ENCODE measurements around the gene PFKFB3. TPM values are rescaled to one million over a fixed set of nuclear protein-coding genes. Genes with fewer than 3 reads are reported as not detected.

Gene PFKFB3
- polyA plus RNA-seq, 1 experiment: 30.7 TPM

GRCh38 chr10:6274484-6274883 is 71.8 kb downstream of the PFKFB3 start:
- TF ChIP-seq, protein P1, sequence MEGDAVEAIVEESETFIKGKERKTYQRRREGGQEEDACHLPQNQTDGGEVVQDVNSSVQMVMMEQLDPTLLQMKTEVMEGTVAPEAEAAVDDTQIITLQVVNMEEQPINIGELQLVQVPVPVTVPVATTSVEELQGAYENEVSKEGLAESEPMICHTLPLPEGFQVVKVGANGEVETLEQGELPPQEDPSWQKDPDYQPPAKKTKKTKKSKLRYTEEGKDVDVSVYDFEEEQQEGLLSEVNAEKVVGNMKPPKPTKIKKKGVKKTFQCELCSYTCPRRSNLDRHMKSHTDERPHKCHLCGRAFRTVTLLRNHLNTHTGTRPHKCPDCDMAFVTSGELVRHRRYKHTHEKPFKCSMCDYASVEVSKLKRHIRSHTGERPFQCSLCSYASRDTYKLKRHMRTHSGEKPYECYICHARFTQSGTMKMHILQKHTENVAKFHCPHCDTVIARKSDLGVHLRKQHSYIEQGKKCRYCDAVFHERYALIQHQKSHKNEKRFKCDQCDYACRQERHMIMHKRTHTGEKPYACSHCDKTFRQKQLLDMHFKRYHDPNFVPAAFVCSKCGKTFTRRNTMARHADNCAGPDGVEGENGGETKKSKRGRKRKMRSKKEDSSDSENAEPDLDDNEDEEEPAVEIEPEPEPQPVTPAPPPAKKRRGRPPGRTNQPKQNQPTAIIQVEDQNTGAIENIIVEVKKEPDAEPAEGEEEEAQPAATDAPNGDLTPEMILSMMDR (IDR thresholded peaks at IDR 0.05; ENCODE audit: insufficient read depth, low read depth, low read length): no peak

DNA sequence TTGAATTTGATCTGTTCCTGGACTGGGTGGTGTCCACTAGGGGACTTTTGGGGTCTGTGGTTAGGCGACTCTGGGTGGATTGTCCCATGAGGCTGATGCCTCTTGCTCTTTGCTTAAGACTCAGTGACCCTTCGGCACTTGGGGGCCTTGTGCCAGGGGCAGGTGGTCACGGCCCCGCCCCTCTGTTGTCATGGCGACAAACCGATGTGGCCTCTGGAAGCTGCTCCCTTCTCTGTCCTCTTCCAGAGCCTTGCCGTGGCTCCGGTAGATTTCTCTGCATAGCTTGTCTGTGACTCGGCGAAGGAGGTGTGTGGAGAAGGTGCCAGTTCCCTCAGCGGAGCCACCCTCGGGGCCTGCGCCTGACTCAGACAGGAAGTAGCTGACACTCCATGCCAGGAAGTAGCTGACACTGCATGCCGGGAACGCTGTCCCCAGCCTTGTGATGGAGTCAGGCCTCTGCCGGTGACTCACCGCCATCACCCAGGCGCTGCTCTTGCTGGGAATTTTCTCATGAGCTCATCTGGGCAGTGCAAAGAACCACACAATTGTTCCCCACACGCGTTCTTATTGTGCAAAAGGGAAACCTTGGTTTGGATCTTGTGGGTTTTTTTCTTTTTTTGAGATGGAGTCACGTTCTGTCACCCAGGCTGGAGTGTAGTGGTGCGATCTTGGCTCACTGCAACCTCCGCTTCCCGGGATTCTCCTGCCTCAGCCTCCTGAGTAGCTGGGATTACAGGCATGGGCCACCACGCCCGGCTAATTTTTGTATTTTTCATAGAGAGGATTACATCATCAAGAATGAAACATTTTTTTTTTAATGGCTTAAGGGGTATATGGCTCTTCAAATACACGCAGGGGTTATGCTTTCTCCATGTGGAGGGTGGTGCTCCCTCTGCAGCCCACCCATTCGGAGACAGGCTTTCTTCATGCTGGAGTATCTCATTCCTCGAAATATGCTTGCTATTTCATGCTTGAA is 72.6 kb downstream of the PFKFB3 start:
- TF ChIP-seq, protein P1 (IDR thresholded peaks at IDR 0.05; ENCODE audit: insufficient read depth, low read depth, low read length): peak; percentile 20; the same call in 1 of the 2 replicates
- peak; percentile 97 for DNase-seq (ENCODE audit: low read depth)
- POLR2A ChIA-PET: interaction anchor here (0.6 kb wide), 1 partner anchor 53 kb away, joined by 8 read pairs; no protein-coding TSS in a partner anchor
- Histone ChIP-seq H3K4me3 (ENCODE audit: low read depth, low read length) (peak overlapping the region; percentile 2; the same call in 1 of the 2 replicates), H3K36me3 (ENCODE audit: control insufficient read depth, insufficient read depth, low read length) (no peaks in the 10 kb centered on the region), H3K27me3 (ENCODE audit: control insufficient read depth, insufficient read depth, low read length) (no peaks in the 10 kb centered on the region)
- CTCF ChIA-PET: interaction anchor here (1.0 to 1.2 kb wide), 6 partner anchors 10 to 151 kb away, joined by 3 to 7 read pairs (median 3); partner anchors contain the start of gene PFKFB3

More at GRCh38 chr10:6274484-6274883, 71.8 kb downstream of the PFKFB3 start:
- DNase-seq (ENCODE audit: low read depth): no peak
- no peaks in the 10 kb centered on the region for H3K36me3 ChIP-seq (ENCODE audit: control insufficient read depth, insufficient read depth, low read length)
- POLR2A ChIA-PET: no interaction called here
- CTCF ChIA-PET: interaction anchor here (1.1 to 1.2 kb wide), 4 partner anchors 9 to 150 kb away, joined by 3 to 5 read pairs (median 3); no protein-coding TSS in a partner anchor
- H3K4me3 ChIP-seq (ENCODE audit: low read depth, low read length): no peak overlapping the region
- H3K27me3 ChIP-seq (ENCODE audit: control insufficient read depth, insufficient read depth, low read length): no peaks in the 10 kb centered on the region

DNA sequence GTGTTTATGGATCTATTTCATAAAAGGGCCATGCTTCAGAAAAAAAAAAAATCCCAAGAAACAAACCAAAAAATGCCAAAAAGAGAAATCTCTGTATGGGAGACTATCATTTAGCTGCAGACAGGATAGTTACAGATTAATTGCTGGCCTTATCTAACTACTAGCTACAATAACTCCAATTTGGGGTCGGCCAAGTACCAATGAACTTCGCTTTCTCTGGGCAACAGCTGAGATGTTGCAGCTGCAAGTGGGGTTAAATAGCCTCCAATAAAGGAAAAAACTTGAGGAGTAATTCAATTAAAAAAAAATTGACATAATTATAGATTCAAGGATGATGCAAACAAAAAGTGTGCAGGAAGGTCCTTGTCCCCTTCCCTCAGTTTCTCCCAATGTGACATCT is 73.6 kb downstream of the PFKFB3 start:
- H3K4me3 ChIP-seq (ENCODE audit: low read depth, low read length): no peak overlapping the region
- CTCF ChIA-PET: interaction anchor here (0.8 kb wide), 1 partner anchor 15 kb away, joined by 3 read pairs; no protein-coding TSS in a partner anchor
- TF ChIP-seq, protein P1 (IDR thresholded peaks at IDR 0.05; ENCODE audit: insufficient read depth, low read depth, low read length): no peak
- POLR2A ChIA-PET: interaction anchor here (0.7 kb wide), 1 partner anchor 44 kb away, joined by 4 read pairs; no protein-coding TSS in a partner anchor
- H3K27me3 ChIP-seq (ENCODE audit: control insufficient read depth, insufficient read depth, low read length): no peaks in the 10 kb centered on the region
- DNase-seq (ENCODE audit: low read depth): no peak
- H3K36me3 ChIP-seq (ENCODE audit: control insufficient read depth, insufficient read depth, low read length): no peaks in the 10 kb centered on the region

GRCh38 chr10:6278519-6279120 is 75.9 kb downstream of the PFKFB3 start:
- Histone ChIP-seq H3K4me3 (ENCODE audit: low read depth, low read length) (no peak overlapping the region), H3K36me3 (ENCODE audit: control insufficient read depth, insufficient read depth, low read length) (no peaks in the 10 kb centered on the region), H3K27me3 (ENCODE audit: control insufficient read depth, insufficient read depth, low read length) (no peaks in the 10 kb centered on the region)
- TF ChIP-seq, protein P1 (IDR thresholded peaks at IDR 0.05; ENCODE audit: insufficient read depth, low read depth, low read length): no peak
- ChIA-PET POLR2A (no interaction called here), CTCF (no interaction called here)
- no peak for DNase-seq (ENCODE audit: low read depth)

Measured in BJ (cell line).